ENCODE data around the gene ZMPSTE24. TPM values are rescaled to one million over a fixed set of nuclear protein-coding genes. Genes with fewer than 3 reads are reported as not detected.
"Not testable (repeated sequence)": the region's sequence is repeated elsewhere in the genome, so short reads cannot be mapped to it uniquely, and the experiment has no call there.

Gene ZMPSTE24
- polyA plus RNA-seq, 3 donors = 6.4 to 45.6 (median 36.0) TPM

GRCh38 chr1:40318476-40318875, 60.4 kb downstream of the ZMPSTE24 start:
- no peak overlapping the region for H3K27ac ChIP-seq (ENCODE audit: low read depth in 1 of 2, low read length in 2 of 2)
- no peaks in the 10 kb centered on the region for H3K79me2 ChIP-seq (ENCODE audit: insufficient read depth, low read length)
- intact Hi-C loops (cut with micrococcal nuclease) = loop anchor here (5.0 to 10.0 kb wide), 3 partner anchors 64 to 171 kb away; partner anchors contain the start of gene ZMPSTE24 (in 1 of the 2)
- no peak overlapping the region for H3K4me2 ChIP-seq (replicated peaks; ENCODE audit: extremely low read depth, low read length, poor library complexity, severe bottlenecking)
- Mint-ChIP-seq H3K4me3 (peak overlapping the region in 1 of 2 donors; percentile 57), H3K9me3 (peaks cover 0 to 12% (median 6%) of the 10 kb centered on the region in 7 donors), H3K27ac (peak overlapping the region in 1 of 7 donors; percentile 1), H3K36me3 (peaks cover 7 to 12% of the 10 kb centered on the region in 2 donors), H3K27me3 (ENCODE audit: low read depth in 3 of 3) (peaks cover 35 to 56% (median 48%) of the 10 kb centered on the region in 3 donors), H3K4me1 (peaks cover 30% of the 10 kb centered on the region)
- 83% methylated on average over 1 of the region's 4 CpGs for WGBS (ENCODE audit: insufficient coverage)
- peaks cover 0 to 3% of the 10 kb centered on the region in 2 donors for H3K9me3 ChIP-seq (replicated peaks in 1 of 2; ENCODE audit: control insufficient read depth in 1 of 2, insufficient read depth in 1 of 2, low read length in 2 of 2)
- no peak for DNase-seq
- peaks cover 21 to 34% of the 10 kb centered on the region in 2 donors for H3K27me3 ChIP-seq (ENCODE audit: control insufficient read depth in 2 of 2, insufficient read depth in 2 of 2, low read length in 2 of 2)
- TF ChIP-seq CTCF (IDR thresholded peaks at IDR 0.05) = no peak
- no peak overlapping the region for H2AFZ ChIP-seq (ENCODE audit: insufficient read depth, low read depth, low read length, poor library complexity, severe bottlenecking)
- H3K9ac ChIP-seq (ENCODE audit: insufficient read depth, low read length, poor library complexity, severe bottlenecking) = no peak overlapping the region
- no peak overlapping the region for H3K4me3 ChIP-seq (replicated peaks in 1 of 3; ENCODE audit: low read depth in 2 of 3, low read length in 3 of 3)
- H4K20me1 ChIP-seq (ENCODE audit: insufficient read depth, low read length) = no peaks in the 10 kb centered on the region
- peaks cover 32 to 42% of the 10 kb centered on the region in 2 donors for H3K4me1 ChIP-seq (ENCODE audit: control insufficient read depth in 1 of 2, insufficient read depth in 2 of 2, low read length in 2 of 2)
- no peaks in the 10 kb centered on the region for H3K36me3 ChIP-seq (replicated peaks in 1 of 2; ENCODE audit: control insufficient read depth in 1 of 2, insufficient read depth in 2 of 2, low read length in 2 of 2)

- H3K79me2 ChIP-seq (ENCODE audit: insufficient read depth, low read length) = no peaks in the 10 kb centered on the region
- no peak overlapping the region for H3K27ac Mint-ChIP-seq
- no peak overlapping the region for H2AFZ ChIP-seq (ENCODE audit: insufficient read depth, low read depth, low read length, poor library complexity, severe bottlenecking)
- peak overlapping the region in 1 of 2 donors; percentile 57 for H3K4me3 Mint-ChIP-seq
- H3K9me3 Mint-ChIP-seq = peaks cover 0 to 12% (median 6%) of the 10 kb centered on the region in 7 donors
- H3K4me3 ChIP-seq (replicated peaks in 1 of 3; ENCODE audit: low read depth in 2 of 3, low read length in 3 of 3) = no peak overlapping the region
- peaks cover 21 to 34% of the 10 kb centered on the region in 2 donors for H3K27me3 ChIP-seq (ENCODE audit: control insufficient read depth in 2 of 2, insufficient read depth in 2 of 2, low read length in 2 of 2)
- no peaks in the 10 kb centered on the region for H4K20me1 ChIP-seq (ENCODE audit: insufficient read depth, low read length)
- H3K4me1 Mint-ChIP-seq = peaks cover 25% of the 10 kb centered on the region
- intact Hi-C loops (cut with micrococcal nuclease) = loop anchor here (5.0 to 10.0 kb wide), 3 partner anchors 64 to 172 kb away; partner anchors contain the start of gene ZMPSTE24 (in 1 of the 2)
- H3K4me1 ChIP-seq (ENCODE audit: control insufficient read depth in 1 of 2, insufficient read depth in 2 of 2, low read length in 2 of 2) = peaks cover 28 to 35% of the 10 kb centered on the region in 2 donors
- peaks cover 0 to 3% of the 10 kb centered on the region in 2 donors for H3K9me3 ChIP-seq (replicated peaks in 1 of 2; ENCODE audit: control insufficient read depth in 1 of 2, insufficient read depth in 1 of 2, low read length in 2 of 2)
- H3K4me2 ChIP-seq (replicated peaks; ENCODE audit: extremely low read depth, low read length, poor library complexity, severe bottlenecking) = no peak overlapping the region
- H3K36me3 ChIP-seq (replicated peaks in 1 of 2; ENCODE audit: control insufficient read depth in 1 of 2, insufficient read depth in 2 of 2, low read length in 2 of 2) = no peaks in the 10 kb centered on the region
- DNase-seq = no peak
- 100% methylated on average over 2 of the region's 4 CpGs for WGBS (ENCODE audit: insufficient coverage)
- peaks cover 35 to 56% (median 47%) of the 10 kb centered on the region in 3 donors for H3K27me3 Mint-ChIP-seq (ENCODE audit: low read depth in 3 of 3)
- no peak for TF ChIP-seq CTCF (IDR thresholded peaks at IDR 0.05)
- peaks cover 7 to 12% of the 10 kb centered on the region in 2 donors for H3K36me3 Mint-ChIP-seq
- H3K27ac ChIP-seq (ENCODE audit: low read depth in 1 of 2, low read length in 2 of 2) = no peak overlapping the region
- no peak overlapping the region for H3K9ac ChIP-seq (ENCODE audit: insufficient read depth, low read length, poor library complexity, severe bottlenecking)
Measured at GRCh38 chr1:40318970-40319621, 61.1 kb downstream of the ZMPSTE24 start.

- H3K27me3 Mint-ChIP-seq (ENCODE audit: low read depth in 3 of 3); H3K27ac Mint-ChIP-seq; H3K4me3 Mint-ChIP-seq; H3K9me3 ChIP-seq (replicated peaks in 1 of 2; ENCODE audit: control insufficient read depth in 1 of 2, insufficient read depth in 1 of 2, low read length in 2 of 2); H3K4me2 ChIP-seq (replicated peaks; ENCODE audit: extremely low read depth, low read length, poor library complexity, severe bottlenecking); H4K20me1 ChIP-seq (ENCODE audit: insufficient read depth, low read length); H3K4me1 Mint-ChIP-seq; H3K4me1 ChIP-seq (ENCODE audit: control insufficient read depth in 1 of 2, insufficient read depth in 2 of 2, low read length in 2 of 2); H3K27me3 ChIP-seq (ENCODE audit: control insufficient read depth in 2 of 2, insufficient read depth in 2 of 2, low read length in 2 of 2); H3K27ac ChIP-seq (ENCODE audit: low read depth in 1 of 2, low read length in 2 of 2); H3K79me2 ChIP-seq (ENCODE audit: insufficient read depth, low read length); intact Hi-C loops (cut with micrococcal nuclease); DNase-seq; H3K36me3 Mint-ChIP-seq; H3K36me3 ChIP-seq (replicated peaks in 1 of 2; ENCODE audit: control insufficient read depth in 1 of 2, insufficient read depth in 2 of 2, low read length in 2 of 2); H3K9ac ChIP-seq (ENCODE audit: insufficient read depth, low read length, poor library complexity, severe bottlenecking); H3K4me3 ChIP-seq (replicated peaks in 1 of 3; ENCODE audit: low read depth in 2 of 3, low read length in 3 of 3); H2AFZ ChIP-seq (ENCODE audit: insufficient read depth, low read depth, low read length, poor library complexity, severe bottlenecking): not testable (repeated sequence)
- no CpG with 5 or more reads among the region's 1 CpG for WGBS (ENCODE audit: insufficient coverage)
- H3K9me3 Mint-ChIP-seq = peaks cover 0 to 24% (median 12%) of the 10 kb centered on the region in 7 donors
Measured at GRCh38 chr1:40331403-40331802, 73.4 kb downstream of the ZMPSTE24 start.
